Activated gamma-delta T cell treated with Interleukin-2 at 50 U/mL for 16 hours (primary cell): ENCODE measurements around the gene PLIN5.
"Not testable (repeated sequence)": the region's sequence is repeated elsewhere in the genome, so short reads cannot be mapped to it uniquely, and the experiment has no call there.

Experiments used
- DNase-seq: peaks from one replicate; pipeline ENCODE4 v3.0.0-alpha.2; 2020

Gene PLIN5

DNA sequence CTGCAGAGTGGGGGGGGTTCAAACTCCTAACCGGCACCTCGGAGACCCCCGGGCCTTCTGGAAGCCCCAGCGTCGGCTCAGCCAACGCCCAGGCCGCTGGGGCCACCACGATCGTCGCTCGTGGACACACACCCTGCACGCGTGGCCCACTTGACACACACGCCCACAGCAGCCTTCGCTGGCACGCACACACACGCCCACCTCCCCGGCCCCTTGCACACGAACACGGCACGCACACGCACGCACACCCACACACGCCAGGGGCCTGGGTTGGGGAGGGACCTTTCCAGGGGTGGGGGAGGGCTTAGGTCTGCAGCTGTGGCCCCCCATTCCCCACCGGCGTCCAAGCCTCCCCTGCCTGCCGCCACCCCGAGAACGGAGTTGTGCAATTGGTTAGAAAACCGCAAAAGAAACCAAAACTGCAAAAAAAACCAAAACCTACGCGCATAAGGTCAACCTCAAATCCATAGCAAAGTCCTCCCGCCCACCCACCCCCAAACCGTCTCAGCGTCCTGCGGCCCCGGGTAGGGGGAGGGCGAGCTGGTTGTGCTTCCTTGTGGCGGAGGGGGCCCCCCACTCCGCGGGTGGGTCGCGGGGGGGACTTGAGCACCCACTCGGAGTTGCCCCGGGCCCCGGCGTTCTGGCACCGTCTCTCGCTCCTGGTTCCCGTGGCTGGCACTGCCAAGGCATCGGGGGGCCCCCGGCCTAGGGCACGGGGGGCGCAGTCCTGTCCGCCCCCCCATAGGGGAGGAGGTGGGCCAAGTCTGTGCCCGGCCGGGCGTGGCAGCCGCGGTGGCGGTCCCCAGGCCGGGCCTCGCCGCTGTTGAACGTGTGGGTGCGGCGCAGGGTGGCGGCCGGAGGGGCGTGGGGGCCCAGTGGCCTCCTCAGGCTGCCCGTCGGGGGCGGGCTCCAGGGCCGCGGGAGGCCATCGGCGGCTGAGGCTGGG lies 8.1 kb upstream of the PLIN5 start:
- DNase-seq: no peak

DNA sequence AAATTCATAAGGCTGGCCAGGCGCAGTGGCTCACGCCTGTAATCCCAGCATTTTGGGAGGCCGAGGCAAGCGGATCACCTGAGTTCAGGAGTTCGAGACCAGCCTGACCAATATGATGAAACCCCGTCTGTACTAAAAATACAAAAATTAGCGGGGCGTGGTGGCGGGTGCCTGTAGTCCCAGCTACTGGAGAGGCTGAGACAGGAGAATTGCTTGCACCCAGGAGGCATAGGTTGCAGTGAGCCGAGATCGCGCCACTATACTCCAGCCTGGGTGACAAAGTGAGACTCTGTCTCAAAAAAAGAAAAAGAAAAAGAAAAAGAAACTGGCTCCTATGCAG lies 6.8 kb upstream of the PLIN5 start:
- not testable (repeated sequence) for DNase-seq

DNA sequence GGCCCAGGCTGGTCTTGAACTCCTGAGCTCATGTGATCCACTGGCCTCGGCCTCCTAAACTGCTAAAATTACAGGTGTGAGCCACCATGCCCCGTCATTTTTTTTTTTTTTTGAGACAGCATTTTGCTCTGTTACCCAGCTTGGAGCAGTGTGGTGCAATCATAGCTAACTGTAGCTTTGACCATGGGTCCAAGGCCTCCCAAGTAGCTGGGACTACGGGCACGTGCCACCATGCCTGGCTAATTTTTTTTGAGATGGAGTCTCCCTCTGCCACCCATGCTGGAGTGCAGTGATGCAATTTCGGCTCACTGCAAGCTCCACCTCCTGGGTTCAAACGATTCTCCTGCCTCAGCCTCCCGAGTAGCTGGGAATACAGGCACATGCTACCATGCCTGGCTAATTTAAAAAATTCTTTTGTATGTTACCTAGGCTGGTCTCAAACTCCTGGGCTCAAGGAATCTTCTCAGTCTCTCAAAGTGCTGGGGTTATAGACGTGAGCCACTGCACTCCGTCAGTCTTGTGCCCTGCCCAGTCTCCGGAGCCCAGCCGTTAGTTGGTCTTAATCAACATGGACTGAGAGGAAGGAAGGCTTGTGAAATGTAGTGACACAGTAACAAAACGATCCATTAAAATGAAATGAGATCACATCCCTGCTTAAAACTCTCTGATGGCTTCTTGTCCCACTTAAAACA lies 6.2 kb upstream of the PLIN5 start:
- no peak for DNase-seq

DNA sequence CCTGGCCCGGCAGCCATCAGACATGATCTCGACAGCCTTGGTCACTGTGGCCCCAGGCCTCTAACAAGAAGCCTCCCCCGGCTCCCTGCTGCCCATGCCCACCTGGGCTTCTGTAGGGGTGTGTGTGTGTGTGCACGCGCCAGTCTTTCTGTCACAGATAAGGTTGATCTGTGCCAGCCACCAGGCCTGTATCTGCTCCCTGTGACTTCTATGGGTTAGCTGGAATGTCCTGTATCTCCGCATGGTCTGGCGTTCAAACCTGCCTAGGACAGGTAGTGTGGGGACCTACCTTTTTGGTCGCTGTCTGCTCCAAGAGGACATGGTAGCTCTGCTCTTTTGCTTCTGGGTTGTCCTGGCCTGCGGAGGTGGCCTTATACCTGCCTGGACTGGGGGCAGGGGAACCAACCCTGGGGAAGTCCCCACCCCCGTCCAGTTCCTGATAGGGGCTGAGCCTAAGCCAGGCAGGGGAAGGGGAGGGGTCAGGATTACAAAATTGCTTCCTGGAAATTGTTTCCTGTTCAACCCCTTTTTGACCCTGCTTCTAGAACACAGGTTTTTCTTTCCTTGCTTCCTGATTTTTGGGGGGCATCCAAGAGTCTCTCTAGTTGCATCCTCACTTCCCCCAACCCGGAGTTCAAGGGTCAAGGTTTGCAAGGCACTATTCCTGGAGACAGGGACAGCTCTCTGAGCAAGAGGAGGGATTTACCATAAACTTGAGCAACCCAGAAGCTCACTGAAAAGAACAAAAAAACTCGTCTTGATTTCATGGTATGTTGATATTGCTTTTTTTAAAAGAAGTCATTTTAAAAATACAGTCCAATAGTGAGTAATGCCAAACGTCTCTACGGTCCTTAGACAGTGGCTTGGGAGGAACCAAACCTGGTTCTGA lies 4.9 kb upstream of the PLIN5 start, which contains the start of gene LRG1:
Gene LRG1 (minus strand): TSS at position 344 of the 889 bp plus-strand sequence. CDS start 23 bp downstream, at position 321.
- no peak for DNase-seq

DNA sequence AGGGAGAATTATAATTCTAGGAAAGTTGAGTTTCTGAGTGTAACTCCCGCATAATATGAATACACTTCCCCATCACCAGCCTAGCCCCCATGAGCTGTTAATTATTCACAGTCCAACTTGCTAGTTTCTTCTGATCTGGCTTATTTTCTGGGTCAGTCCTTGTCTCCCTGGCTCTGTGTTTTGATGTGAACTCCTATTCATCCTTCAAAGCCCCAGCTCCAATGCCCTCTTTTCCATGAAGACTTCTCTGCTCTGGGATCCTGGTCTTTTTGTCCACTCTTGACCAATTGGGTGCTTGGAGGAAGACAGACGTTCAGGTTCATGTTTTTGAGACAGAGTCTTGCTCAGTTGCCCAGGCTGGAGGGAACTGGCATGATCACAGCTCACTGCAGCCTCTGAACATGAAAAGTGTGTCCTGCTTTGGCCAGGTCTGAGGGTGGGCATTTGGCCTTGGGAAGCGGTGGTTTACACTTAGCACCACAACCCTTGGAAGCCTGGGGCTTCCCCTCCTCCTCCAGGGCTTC lies 4.2 kb upstream of the PLIN5 start:
- no peak for DNase-seq

GRCh38 chr19:4538601-4538954 lies 3.6 kb upstream of the PLIN5 start:
- DNase-seq: no peak

GRCh38 chr19:4537953-4538600 lies 3.1 kb upstream of the PLIN5 start:
- DNase-seq: no peak

DNA sequence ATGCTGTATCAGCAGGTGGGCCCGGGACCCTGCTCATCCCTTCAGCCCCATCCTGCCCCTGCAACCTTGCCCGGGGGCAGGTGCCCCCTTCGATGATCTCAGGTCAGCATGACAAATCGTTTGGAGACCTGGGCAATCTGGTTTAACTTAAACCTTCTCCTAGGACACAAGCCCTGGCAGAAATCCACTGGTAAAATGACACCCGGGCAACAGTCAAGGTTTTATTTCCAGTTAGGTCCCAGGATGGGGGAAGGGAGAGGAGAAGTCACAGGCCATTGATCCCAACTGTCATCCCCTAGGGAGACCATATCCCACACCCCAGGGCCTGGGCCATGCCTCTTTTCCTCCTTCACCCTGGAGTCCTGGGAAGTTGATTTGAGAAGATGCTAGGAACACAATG lies 1.8 kb upstream of the PLIN5 start:
- DNase-seq: no peak

GRCh38 chr19:4533835-4534424 lies 1.1 kb downstream of the PLIN5 start:
- DNase-seq: no peak

DNA sequence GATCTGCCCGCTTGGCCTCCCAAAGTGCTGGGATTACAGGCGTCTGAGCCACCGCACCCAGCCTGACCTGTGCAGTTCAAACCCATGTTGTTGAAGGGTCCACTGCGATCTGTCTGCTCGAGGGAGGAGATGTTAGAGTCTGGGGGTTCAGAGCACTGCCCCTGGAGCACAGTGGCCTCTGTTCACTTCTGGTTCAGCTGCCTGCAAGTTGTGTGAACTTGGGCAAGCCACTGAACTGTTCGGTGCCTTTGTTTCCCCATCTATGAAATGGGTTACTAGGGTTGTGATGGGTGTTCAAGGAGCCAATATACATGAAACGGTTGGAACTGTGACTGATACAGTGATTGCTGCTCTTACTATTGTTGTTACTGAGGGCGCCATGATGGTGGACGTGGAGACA lies 1.7 kb downstream of the PLIN5 start:
- DNase-seq: no peak

- DNase-seq: no peak
These were observed 3.4 kb downstream of the PLIN5 start for GRCh38 chr19:4531562-4532165.

DNA sequence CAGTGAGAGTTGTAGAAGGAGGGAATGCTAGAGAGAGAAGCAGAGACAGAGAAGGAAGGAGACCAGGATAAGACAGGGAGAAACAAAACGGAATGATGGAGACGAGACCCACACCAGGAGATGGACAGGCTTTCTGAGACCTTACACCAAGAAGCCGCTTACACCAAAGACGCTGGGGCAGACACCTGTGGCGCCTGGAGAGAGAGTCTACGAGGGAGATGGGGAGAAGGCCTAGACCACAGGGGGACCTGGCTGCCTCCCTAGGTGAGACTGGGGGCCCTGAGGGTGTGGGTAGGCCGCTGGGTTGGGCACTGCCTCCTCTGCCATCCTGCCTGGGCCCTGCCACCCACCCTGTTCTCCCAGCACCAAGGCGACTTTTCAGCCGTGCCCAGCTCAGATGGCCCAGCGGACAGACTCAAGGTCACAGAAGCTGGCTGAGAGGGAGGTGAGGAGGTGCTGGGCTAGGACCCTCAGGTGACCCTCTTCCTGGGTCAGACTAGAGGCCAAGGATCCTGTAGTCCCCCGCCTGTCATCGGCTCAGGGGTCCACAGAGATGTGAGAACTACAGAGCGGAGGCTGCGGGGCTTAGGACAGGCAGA lies 5.0 kb downstream of the PLIN5 start:
- DNase-seq: no peak

GRCh38 chr19:4528843-4529242 lies 6.2 kb downstream of the PLIN5 start:
- no peak for DNase-seq

GRCh38 chr19:4527377-4527776 lies 7.6 kb downstream of the PLIN5 start:
- not testable (repeated sequence) for DNase-seq

- no peak for DNase-seq
These were observed 9.4 kb downstream of the PLIN5 start for GRCh38 chr19:4525563-4526002.

- DNase-seq: peak; percentile 61
These were observed 10.0 kb downstream of the PLIN5 start for GRCh38 chr19:4524808-4525562.

- no peak for DNase-seq
These were observed 11.5 kb downstream of the PLIN5 start for GRCh38 chr19:4523306-4524110.

DNA sequence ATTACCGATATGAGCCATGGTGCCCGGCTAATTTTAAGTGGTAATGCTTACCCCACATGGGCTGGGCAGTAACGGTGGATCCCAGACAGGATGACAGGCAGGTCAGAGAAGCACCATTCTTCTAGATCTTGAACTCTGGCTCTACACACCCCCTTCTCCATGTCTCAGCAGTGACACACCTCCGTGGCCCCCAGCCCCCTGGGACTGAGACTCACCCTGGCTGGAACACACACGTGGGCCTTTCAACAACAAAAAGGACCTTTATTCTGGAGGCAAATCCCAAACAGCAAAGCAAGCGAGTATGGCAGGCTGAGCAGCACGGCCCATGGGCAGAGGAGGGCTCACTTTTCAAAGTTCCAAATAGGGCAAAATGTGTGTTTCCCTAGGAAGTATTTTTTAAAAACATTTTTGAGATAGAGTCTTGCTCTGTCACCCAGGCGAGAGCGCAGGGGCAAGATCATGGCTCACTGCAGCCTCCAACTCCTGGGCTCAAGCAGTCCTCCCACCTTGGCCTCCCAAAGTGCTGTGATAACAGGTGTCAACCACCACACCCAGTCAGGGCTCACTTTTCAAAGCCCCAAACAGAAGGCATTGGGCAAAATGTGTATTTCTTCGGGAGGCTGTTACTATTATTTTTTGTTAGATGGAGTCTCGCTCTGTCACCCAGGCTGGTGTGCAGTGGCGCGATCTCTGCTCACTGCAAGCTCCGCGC lies 12.6 kb downstream of the PLIN5 start:
- no peak for DNase-seq

GRCh38 chr19:4521888-4522242 lies 13.2 kb downstream of the PLIN5 start:
- no peak for DNase-seq
